Kidney capillary endothelial cell (primary cell): ENCODE data around the gene FATE1.
"Not testable (repeated sequence)": the region's sequence is repeated elsewhere in the genome, so short reads cannot be mapped to it uniquely, and the experiment has no call there.

Experiments used
- DNase-seq: peaks from one replicate; pipeline ENCODE4 v3.0.0-alpha.2; 2018; ENCODE audit warnings: low spot score

Gene FATE1

GRCh38 chrX:151715752-151716151 lies at the start of gene FATE1:
FATE1 (plus strand) TSS chrX:151716035; CDS start chrX:151716120, 85 bp downstream.
- no peak for DNase-seq

- no peak for DNase-seq
These were observed 40.6 kb upstream of the FATE1 start for GRCh38 chrX:151675121-151675746.

DNA sequence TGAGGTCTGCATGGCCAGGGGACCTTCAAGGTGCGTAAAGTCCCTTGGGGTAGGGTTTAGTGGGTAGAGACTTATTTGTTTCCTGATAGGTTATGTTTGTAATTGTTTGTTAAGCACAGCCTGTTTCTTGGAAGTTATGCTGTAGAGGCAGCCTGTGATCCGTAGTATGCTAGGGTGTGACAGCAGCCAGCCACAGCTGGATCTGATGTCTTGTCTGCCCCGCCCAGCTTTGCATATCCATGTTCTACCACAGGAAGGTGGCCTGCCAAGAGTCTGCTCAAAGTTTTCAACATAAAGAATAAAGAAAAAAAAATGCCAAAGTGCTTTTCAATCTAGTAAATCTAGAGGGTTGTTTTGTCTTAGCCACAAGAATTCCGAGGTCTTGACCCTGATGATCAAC lies 39.6 kb upstream of the FATE1 start:
- DNase-seq: no peak

GRCh38 chrX:151679798-151680402 lies 35.9 kb upstream of the FATE1 start:
- no peak for DNase-seq

DNA sequence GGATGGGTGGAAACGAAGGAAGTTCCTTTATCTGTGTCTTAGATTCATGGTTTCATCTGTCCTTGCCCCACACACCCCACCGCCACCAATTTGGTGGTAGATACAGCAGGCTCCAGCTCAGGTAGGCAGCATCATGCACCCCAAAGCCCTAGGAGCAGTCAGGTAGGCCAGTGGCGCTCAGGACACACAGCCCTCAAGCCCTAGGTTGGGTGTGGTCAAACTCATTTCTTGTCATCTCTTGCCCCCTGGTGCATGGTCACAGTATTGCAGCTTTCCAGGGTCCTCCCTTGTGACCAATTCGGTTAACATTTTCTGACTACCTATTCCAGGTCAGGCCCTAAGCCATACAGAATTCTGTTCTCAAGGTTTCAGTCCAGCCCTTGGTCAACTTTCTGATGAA lies 35.0 kb upstream of the FATE1 start:
- peak; percentile 21 for DNase-seq

DNA sequence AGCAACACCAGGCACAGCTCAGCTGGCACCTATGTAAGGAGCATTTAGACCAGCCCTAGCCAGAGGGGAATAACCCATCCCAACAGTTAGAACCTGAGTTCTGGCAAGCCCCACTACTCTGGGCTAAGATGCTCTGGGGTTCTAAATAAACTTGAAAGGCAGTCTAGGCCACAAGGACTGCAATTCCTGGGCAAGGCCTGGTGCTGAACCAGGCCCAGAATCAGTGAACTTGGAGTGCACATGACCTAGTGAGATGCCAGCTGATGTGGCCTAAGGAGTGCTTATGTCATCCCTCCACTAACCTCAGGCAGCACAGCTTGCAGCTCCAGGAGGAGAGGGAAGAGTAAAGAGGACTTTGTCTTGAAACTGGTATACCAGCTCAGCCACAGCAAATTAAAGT lies 28.2 kb upstream of the FATE1 start:
- DNase-seq: no peak

GRCh38 chrX:151688695-151689094 lies 27.1 kb upstream of the FATE1 start:
- no peak for DNase-seq

DNA sequence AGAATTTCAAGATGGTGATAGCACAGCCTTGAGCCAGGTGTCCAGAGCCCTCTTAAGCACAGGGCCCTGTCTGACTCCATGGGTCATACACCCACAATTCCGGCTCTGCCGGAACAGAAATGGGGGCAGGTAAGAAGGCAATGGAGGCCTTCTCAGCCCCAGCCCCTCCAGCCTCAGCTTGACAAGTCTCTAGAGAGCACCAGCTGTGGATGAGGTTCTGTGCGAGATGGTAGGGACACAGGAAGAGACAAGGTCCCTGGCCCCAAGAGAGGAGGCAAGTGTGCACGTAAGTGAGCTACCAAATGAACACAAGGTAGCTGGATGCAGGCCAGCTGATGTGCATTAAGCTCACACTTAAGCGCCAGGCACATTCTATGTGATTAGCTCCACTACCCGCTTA lies 23.0 kb upstream of the FATE1 start:
- DNase-seq: no peak

DNA sequence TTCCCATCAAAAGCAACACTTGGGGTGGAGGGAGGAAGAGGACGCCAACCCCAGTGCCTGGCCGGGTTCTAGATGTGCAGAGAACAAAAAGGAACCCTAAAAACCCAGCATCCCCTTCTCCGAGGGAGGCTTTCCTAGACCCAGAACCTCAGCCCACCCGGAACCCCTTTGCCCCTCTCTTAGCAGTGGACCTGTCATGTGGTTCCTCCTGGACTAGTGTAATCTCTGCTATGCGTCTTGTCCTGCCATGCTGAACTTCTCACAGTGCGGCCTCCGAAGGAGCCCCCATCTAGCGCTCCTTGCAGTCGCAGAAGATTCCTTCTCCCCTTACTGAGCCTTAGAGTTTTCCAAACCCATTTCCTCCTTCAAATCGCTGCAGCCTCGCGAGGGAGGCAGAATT lies 21.7 kb upstream of the FATE1 start:
- no peak for DNase-seq

DNA sequence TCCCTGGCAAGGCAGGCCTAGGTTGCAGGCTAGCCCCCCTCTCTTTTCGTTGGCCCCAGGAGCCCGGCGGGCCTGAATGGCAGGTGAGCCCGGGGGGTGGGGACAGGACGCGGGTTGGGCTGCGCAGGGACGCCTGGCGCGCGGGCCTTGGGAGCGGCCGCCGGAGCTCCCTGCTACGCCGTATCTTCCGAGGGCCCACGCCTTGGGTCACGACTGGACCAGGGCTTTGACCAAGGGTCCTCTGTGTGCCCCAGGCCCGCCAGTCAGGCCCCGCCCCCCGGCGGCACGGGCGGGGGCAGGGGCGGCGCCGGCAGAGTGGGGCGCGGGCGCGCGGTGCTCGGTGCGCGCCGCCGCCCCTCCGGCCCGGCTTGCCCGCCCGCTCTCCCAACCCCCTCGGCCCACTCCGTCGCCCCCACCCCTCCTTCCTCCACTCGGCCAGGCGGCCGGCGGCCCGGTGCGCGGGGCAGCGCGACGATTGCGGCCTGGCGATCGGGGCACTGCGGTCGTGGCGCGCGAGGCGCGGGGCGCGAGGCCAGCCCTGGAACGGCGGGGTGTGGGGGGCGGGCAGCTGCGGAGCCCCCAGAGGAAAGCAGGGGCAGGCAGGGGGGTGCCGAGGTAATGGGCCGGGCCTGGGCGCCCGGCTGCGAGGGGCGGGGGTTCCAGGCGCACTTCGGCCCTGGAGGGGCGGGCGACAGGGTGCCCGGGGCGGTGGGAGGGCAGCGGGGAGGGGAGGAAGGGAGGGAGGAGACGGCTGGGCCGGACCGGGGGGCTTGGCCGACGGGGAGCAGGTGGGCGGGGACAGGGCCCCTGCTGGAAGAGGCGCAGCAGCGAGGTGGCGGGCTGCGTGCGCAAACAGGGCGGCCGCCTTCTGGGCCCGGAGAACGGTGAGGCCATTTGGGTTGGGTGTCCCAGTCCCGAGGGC lies 20.9 kb upstream of the FATE1 start, which contains the start of gene PRRG3:
PRRG3 (plus strand) TSS at position 798 of the 922 bp plus-strand sequence. CDS start 3,357 bp downstream, outside the sequence.
- DNase-seq: no peak

- DNase-seq: no peak
These were observed 20.1 kb upstream of the FATE1 start for GRCh38 chrX:151695583-151696340.

- not testable (repeated sequence) for DNase-seq
These were observed 18.8 kb upstream of the FATE1 start for GRCh38 chrX:151697082-151697481.

DNA sequence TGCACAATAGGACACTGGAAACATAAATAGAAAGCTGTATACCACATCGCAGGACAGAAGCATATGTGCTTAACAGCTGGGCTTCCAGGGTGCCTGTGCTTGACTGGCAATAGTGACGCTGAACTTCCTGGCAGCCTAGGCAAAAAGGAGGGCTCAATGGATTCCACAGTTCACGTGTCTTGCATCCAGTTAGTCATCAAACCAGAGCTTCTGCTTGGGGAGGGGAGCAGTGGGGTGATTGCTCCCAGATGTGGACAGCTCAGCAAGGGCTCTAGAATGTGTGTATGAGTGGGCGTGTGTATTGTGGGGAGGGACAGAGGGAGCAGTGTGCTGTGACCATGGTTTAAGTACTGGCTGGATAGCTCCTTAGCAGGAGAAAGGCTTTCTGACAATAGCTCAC lies 18.3 kb upstream of the FATE1 start:
- no peak for DNase-seq

GRCh38 chrX:151698485-151698884 lies 17.4 kb upstream of the FATE1 start:
- no peak for DNase-seq

GRCh38 chrX:151699746-151700145 lies 16.1 kb upstream of the FATE1 start:
- no peak for DNase-seq

DNA sequence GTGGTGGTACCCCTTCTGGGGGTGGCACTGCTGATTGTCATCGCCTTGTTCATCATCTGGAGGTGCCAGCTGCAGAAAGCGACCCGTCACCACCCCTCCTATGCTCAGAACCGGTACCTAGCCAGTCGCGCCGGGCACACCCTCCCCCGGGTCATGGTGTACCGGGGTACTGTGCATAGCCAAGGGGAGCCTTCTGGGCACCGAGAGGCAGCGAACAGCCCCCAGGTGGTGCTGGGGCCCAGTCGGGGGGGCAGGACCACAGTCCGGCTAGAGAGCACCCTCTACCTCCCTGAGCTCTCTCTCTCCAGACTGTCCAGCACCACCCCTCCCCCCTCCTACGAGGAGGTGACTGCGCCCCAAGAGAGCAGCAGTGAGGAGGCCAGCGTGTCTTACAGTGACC lies 15.3 kb upstream of the FATE1 start:
- DNase-seq: no peak

GRCh38 chrX:151701071-151701470 lies 14.8 kb upstream of the FATE1 start:
- no peak for DNase-seq

DNA sequence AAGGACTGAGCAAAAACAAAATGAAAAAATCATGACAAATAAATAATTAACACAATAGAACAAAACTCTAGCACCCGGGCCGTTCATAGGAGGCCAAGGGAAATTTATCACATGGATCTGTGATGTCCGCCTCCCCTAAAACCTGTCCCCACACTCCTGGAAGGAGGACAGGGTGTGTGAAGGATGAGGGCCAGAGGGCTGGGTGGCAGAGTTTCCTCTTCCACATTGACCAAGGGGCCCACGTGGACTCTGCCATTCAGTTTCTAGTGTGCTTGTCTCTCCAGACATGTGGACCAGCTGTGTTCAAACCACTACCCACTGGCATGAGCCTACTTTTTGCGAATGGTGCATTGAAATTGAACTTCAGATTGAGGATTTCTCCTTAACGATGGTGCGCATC lies 14.3 kb upstream of the FATE1 start:
- DNase-seq: no peak

- no peak for DNase-seq
These were observed 13.7 kb upstream of the FATE1 start for GRCh38 chrX:151702026-151702714.

- DNase-seq: no peak
These were observed 13.0 kb upstream of the FATE1 start for GRCh38 chrX:151702741-151703340.

DNA sequence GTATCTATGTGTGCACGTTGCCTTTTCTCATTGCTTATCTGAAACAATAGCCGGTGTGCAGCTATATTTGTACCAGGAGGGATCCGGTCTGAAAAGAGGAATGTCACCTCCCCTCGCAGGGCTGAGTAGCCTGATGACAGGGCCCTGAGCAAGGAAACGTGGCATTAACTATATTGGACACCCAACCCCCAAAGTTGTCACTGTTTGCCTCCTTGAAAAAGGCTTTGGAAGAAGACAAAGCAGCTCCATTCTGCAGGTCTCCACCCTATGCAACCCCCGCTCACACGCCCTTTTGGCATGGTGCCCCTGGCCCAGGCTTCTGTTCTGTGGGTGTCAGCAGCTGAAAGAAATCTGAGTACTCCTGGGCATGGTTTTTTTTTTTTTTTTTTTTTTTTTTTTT lies 12.3 kb upstream of the FATE1 start:
- DNase-seq: peak; percentile 23
